Peyer's patch (tissue), 4 donors: ENCODE measurements around the gene KCNIP4. TPM values are rescaled to one million over a fixed set of nuclear protein-coding genes. Genes with fewer than 3 reads are reported as not detected.
A peak's percentile ranks its signal among the peaks of the same experiment; 100 is the strongest.

ENCODE experiments used
- DNase-seq, 3 donors: peaks; one replicate each; pipeline ENCODE4 v3.0.0-alpha.2; 2017 to 2019
- H3K27ac ChIP-seq, 4 donors: fragments of 200-600 bp; sonication (generic); one replicate each; pipeline ENCODE4 v1.5.1; 2016 to 2019
- H3K27me3 ChIP-seq, 2 donors: fragments of 200-600 bp; sonication (generic); one replicate each; pipeline ENCODE4 v1.5.1; 2019
- H3K36me3 ChIP-seq, 3 donors: fragments of 200-600 bp; sonication (generic); one replicate each; pipeline ENCODE4 v1.5.1; 2016 to 2019
- H3K4me1 ChIP-seq, 4 donors: fragments of 200-600 bp; sonication (generic); one replicate each; pipeline ENCODE4 v1.5.1; 2016 to 2019
- H3K4me3 ChIP-seq, 4 donors: fragments of 200-600 bp; sonication (generic); 1 replicate in 3 of 4; 2 replicates in 1 of 4; pipeline ENCODE4 v1.5.1; 2016 to 2019; ENCODE audit warnings: mild to moderate bottlenecking in 1 of 4
- H3K9me3 ChIP-seq, 4 donors: fragments of 200-600 bp; sonication (generic); one replicate each; pipeline ENCODE4 v1.5.1; 2016 to 2019; ENCODE audit warnings: mild to moderate bottlenecking in 1 of 4
- POLR2A ChIP-seq, 2 donors: fragments of 450-650 bp; IDR thresholded peaks; one replicate each; pipeline ENCODE4 v1.5.1; 2017; ENCODE audit warnings: antibody characterized with exemption in 2 of 2, mild to moderate bottlenecking in 2 of 2, moderate library complexity in 2 of 2
- total RNA-seq, 4 donors: library from RNA; depleted of rRNA; stranded (reverse); fragments of >200 nt; gene quantifications; one replicate each; pipeline ENCODE4 v1.1.0, GENCODE V29; 2016
- TF ChIP-seq, protein P1 (sequence below), 6 experiments: fragments of 450-650 bp in 4 of 6; fragments of 200-600 bp in 2 of 6; sonication (generic) in 1 of 6; IDR thresholded peaks; one replicate each; pipeline ENCODE4 v1.5.1; 2017 to 2019; ENCODE audit warnings: antibody characterized with exemption in 6 of 6, mild to moderate bottlenecking in 3 of 6, moderate library complexity in 1 of 6

Gene KCNIP4
- total RNA-seq, 4 donors from 2014 or later = 2.8 TPM; not detected in 3

DNA sequence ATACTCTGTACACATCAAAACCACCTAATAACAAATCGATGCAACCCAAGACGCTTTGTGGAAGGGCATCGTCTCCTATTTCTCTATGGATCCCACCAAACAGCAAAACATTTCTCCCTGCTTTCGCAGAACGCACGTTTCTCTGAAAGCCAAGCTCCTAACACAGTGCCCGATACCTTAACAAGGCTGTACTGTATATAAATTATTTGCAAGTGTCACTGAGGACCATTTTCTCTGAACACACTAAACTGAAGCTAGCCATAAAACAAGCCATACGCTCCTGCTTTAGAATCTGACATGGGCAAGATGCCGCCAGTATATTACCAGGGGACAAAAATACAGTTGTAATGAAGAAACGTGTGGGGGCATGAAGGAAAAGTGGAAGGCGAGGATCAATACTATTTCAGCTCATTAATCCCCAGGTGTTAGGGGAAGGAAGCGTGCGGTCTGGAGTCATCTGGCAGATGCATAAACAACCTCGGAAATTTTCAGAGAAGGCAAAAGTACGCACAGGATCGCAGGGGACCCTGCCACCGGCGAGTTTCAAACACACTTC is 703 bp downstream of the KCNIP4 start:
- no peak for DNase-seq
- no peak overlapping the region for H3K27ac ChIP-seq
- H3K27me3 ChIP-seq = peaks cover 0 to 5% of the 10 kb centered on the region in 2 donors
- no peaks in the 10 kb centered on the region for H3K4me1 ChIP-seq
- H3K36me3 ChIP-seq = no peaks in the 10 kb centered on the region
- no peaks in the 10 kb centered on the region for H3K9me3 ChIP-seq
- TF ChIP-seq, protein P1, sequence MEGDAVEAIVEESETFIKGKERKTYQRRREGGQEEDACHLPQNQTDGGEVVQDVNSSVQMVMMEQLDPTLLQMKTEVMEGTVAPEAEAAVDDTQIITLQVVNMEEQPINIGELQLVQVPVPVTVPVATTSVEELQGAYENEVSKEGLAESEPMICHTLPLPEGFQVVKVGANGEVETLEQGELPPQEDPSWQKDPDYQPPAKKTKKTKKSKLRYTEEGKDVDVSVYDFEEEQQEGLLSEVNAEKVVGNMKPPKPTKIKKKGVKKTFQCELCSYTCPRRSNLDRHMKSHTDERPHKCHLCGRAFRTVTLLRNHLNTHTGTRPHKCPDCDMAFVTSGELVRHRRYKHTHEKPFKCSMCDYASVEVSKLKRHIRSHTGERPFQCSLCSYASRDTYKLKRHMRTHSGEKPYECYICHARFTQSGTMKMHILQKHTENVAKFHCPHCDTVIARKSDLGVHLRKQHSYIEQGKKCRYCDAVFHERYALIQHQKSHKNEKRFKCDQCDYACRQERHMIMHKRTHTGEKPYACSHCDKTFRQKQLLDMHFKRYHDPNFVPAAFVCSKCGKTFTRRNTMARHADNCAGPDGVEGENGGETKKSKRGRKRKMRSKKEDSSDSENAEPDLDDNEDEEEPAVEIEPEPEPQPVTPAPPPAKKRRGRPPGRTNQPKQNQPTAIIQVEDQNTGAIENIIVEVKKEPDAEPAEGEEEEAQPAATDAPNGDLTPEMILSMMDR (IDR thresholded peaks at IDR 0.05) = no peak
- no peak for TF ChIP-seq POLR2A (IDR thresholded peaks at IDR 0.05)
- peak overlapping the region in 1 of 4 donors; percentile 45 for H3K4me3 ChIP-seq

DNA sequence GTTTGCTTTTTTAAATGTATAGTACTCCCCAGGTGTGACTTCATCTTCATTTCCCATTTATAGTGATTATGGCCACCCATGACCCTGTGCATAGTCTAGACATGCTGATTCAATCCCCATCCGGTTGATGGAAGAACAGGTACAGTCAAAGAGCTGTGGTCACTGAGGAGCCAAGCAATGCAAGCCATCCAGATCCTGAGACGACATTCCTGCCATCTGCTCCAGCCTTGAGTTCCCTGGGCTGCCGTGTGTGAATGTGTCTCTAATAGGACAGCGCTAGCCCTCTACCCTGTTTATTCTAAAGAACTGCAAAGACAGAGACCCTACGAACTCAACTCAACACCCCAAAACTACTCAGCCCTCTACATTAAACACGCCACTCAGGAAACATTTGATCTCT is 1.7 kb downstream of the KCNIP4 start:
- Histone ChIP-seq H3K4me1 (no peaks in the 10 kb centered on the region), H3K4me3 (no peak overlapping the region), H3K9me3 (no peaks in the 10 kb centered on the region), H3K27me3 (peaks cover 0 to 5% of the 10 kb centered on the region in 2 donors), H3K27ac (no peak overlapping the region), H3K36me3 (no peaks in the 10 kb centered on the region)
- DNase-seq = no peak
- TF ChIP-seq, protein P1 (IDR thresholded peaks at IDR 0.05) = no peak
- TF ChIP-seq POLR2A (IDR thresholded peaks at IDR 0.05) = no peak

DNA sequence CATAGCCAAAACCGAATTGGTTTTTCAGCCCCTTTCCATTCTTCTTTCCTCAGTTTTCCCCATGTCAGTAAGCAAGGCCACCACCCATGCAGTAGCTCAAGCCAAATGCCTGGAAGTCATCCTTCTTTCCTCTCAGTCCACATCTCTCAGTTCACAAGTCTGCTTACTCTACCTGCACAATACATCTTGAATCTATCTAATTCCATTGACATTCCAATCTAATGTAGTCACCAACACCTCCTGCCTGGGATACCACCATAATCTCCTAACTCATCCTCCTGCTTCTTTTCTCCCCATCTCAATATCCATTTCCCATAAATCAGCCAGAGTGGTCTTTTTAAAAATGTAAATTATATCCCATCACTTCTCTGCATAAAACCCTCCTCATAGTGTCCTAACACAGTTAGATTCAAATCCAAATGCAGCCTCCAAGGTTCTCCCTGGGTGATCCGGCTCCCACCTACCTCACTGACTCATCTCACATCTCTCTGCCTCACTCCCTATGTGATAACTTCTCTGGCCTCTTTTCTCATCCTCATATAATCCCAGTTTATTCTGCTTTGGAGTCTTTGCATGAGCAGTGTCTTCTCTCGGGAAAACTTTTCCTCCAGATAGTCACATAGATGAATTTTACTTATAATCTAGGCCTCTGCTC is 26.9 kb downstream of the KCNIP4 start:
- Histone ChIP-seq H3K27ac (no peak overlapping the region), H3K9me3 (no peaks in the 10 kb centered on the region), H3K4me3 (no peak overlapping the region), H3K27me3 (no peaks in the 10 kb centered on the region), H3K4me1 (no peaks in the 10 kb centered on the region), H3K36me3 (no peaks in the 10 kb centered on the region)
- TF ChIP-seq POLR2A (IDR thresholded peaks at IDR 0.05) = no peak
- TF ChIP-seq, protein P1 (IDR thresholded peaks at IDR 0.05) = no peak
- no peak for DNase-seq

DNA sequence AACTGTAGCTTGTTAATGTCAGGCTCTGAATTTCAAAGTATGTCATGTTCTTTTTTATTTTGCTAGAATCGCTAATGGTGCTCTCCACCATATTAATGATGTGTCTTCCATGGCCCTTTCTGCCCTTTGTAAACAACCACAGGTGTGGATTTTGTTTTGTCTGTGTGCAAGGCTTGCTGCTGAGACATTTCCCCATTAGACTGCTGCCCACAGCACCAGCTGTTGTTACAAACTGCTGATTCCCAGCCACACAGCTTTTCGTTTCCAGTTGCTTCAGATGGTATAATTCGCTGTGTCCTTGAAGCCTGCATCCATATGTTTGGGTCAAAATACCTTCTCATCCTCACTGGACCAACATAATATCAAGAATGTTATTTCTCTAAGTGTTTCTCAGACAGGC is 32.8 kb downstream of the KCNIP4 start:
- no peaks in the 10 kb centered on the region for H3K36me3 ChIP-seq
- no peak for DNase-seq
- no peaks in the 10 kb centered on the region for H3K9me3 ChIP-seq
- TF ChIP-seq, protein P1 (IDR thresholded peaks at IDR 0.05) = no peak
- no peak for TF ChIP-seq POLR2A (IDR thresholded peaks at IDR 0.05)
- H3K27me3 ChIP-seq = no peaks in the 10 kb centered on the region
- no peak overlapping the region for H3K4me3 ChIP-seq
- H3K27ac ChIP-seq = no peak overlapping the region
- H3K4me1 ChIP-seq = no peaks in the 10 kb centered on the region

DNA sequence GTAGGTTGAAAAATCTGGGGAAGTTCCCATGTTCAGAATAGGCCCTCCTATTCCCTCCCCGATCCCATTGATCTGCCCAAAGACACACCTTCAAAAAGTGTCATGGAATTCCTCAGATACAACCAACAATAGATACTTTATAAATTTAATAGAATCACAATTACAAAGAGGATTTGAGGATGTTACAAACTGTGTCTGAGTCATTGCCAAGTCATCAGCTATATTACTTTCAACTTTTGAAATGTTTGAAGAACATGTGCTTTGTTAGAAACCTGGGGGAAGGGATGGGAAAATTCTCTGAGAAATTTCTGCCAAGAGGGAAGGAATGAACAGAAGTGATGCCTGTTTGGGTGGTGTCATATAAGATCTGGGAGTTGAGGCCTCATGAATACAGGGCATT is 46.7 kb downstream of the KCNIP4 start:
- Histone ChIP-seq H3K27me3 (no peaks in the 10 kb centered on the region), H3K4me3 (no peak overlapping the region), H3K27ac (no peak overlapping the region), H3K36me3 (no peaks in the 10 kb centered on the region), H3K9me3 (no peaks in the 10 kb centered on the region), H3K4me1 (no peaks in the 10 kb centered on the region)
- no peak for DNase-seq
- TF ChIP-seq, protein P1 (IDR thresholded peaks at IDR 0.05) = no peak
- no peak for TF ChIP-seq POLR2A (IDR thresholded peaks at IDR 0.05)
